ENCODE data around the gene MS4A14. TPM values are rescaled to one million over a fixed set of nuclear protein-coding genes. Genes with fewer than 3 reads are reported as not detected.

The MS4A14 gene
- polyA plus RNA-seq, 2 of the 4 experiments (the other 2 are of a cell fraction) = not detected

DNA sequence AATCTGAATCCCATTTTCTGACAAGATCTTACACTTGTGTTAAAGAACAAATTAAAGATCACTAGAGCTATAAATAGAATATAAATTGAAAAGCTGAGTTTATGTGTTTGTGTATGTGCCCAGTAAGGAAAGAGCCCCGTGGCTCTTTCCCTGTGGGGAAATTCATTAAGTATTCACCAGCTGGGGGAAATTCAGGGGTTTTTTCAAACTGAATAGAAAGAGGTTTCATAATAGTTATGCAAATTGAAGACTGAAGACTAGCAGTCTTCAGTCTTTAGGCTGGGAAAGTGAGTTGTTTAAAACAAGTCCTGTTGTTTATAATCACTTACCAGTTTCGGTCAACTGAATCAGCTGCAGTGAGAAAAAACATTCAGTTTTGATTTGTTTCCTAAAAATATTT lies 29.2 kb upstream of the MS4A14 start:
- no peak overlapping the region for H3K4me3 ChIP-seq
- peaks cover 7% of the 10 kb centered on the region; the same call in 1 of the 3 replicates for H3K4me1 ChIP-seq
- no peak for ATAC-seq
- no peak for DNase-seq (ENCODE audit: low read depth in 1 of 2, low spot score in 1 of 2)
- no peaks in the 10 kb centered on the region for H3K9me3 ChIP-seq
- no peak for FAIRE-seq
- POLR2A ChIA-PET = no interaction called here
- CTCF ChIA-PET = interaction anchor here (1.0 to 1.8 kb wide), 3 partner anchors 14 to 252 kb away, joined by 3 to 7 read pairs (median 4); no protein-coding TSS in a partner anchor
- no peak overlapping the region for H3K4me2 ChIP-seq
- H3K27ac ChIP-seq = no peak overlapping the region
- TF ChIP-seq, protein P1, sequence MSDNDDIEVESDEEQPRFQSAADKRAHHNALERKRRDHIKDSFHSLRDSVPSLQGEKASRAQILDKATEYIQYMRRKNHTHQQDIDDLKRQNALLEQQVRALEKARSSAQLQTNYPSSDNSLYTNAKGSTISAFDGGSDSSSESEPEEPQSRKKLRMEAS (IDR thresholded peaks at IDR 0.05) = no peak
- TF ChIP-seq KDM5A (IDR thresholded peaks at IDR 0.05) = no peak
- TF ChIP-seq POLR2A (IDR thresholded peaks at IDR 0.05; ENCODE audit: low read length) = no peak
- TF ChIP-seq ZNF302 (CRISPR knock-in tag; IDR thresholded peaks at IDR 0.05) = no peak
- no peak for TF ChIP-seq MYC (IDR thresholded peaks at IDR 0.05; ENCODE audit: borderline replicate concordance, low read length)
- TF ChIP-seq NR3C1 (IDR thresholded peaks at IDR 0.05) = no peak
- TF ChIP-seq, protein P2, sequence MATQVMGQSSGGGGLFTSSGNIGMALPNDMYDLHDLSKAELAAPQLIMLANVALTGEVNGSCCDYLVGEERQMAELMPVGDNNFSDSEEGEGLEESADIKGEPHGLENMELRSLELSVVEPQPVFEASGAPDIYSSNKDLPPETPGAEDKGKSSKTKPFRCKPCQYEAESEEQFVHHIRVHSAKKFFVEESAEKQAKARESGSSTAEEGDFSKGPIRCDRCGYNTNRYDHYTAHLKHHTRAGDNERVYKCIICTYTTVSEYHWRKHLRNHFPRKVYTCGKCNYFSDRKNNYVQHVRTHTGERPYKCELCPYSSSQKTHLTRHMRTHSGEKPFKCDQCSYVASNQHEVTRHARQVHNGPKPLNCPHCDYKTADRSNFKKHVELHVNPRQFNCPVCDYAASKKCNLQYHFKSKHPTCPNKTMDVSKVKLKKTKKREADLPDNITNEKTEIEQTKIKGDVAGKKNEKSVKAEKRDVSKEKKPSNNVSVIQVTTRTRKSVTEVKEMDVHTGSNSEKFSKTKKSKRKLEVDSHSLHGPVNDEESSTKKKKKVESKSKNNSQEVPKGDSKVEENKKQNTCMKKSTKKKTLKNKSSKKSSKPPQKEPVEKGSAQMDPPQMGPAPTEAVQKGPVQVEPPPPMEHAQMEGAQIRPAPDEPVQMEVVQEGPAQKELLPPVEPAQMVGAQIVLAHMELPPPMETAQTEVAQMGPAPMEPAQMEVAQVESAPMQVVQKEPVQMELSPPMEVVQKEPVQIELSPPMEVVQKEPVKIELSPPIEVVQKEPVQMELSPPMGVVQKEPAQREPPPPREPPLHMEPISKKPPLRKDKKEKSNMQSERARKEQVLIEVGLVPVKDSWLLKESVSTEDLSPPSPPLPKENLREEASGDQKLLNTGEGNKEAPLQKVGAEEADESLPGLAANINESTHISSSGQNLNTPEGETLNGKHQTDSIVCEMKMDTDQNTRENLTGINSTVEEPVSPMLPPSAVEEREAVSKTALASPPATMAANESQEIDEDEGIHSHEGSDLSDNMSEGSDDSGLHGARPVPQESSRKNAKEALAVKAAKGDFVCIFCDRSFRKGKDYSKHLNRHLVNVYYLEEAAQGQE (IDR thresholded peaks at IDR 0.05) = no peak
- TF ChIP-seq CEBPB (IDR thresholded peaks at IDR 0.05) = no peak
- TF ChIP-seq BHLHE40 (IDR thresholded peaks at IDR 0.05; ENCODE audit: low read depth, low read length) = no peak
- no peak for TF ChIP-seq CBX2 (IDR thresholded peaks at IDR 0.05; ENCODE audit: borderline replicate concordance, low read depth)
- no peak for TF ChIP-seq GATA3 (IDR thresholded peaks at IDR 0.05; ENCODE audit: borderline replicate concordance)
- 31% methylated on average over 2 of the region's 2 CpGs for WGBS (ENCODE audit: missing lambda C conversion rate)

DNA sequence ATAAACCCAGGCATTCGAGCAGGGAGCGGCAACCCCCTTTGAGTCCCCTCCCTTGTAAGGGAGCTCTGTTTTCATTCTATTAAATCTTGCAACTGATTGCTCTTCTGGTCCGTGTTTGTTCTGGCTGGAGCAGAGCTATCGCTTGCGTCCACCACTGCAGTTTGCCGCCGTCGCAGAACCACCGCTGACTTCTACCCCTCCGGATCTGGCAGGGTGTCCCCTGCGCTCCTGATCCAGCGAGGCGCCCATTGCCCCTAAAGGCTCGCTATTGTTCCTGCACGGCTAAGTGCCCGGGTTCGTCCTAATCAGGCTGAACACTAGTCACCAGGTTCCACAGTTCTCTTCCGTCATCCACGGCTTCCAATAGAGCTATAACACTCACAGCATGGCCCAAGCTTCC lies 28.4 kb upstream of the MS4A14 start:
- ChIA-PET CTCF (interaction anchor here (1.8 kb wide), 1 partner anchor 246 kb away, joined by 7 read pairs; no protein-coding TSS in a partner anchor), POLR2A (no interaction called here)
- DNase-seq (ENCODE audit: low read depth in 1 of 2, low spot score in 1 of 2) = no peak
- Histone ChIP-seq H3K4me1 (peaks cover 7% of the 10 kb centered on the region; the same call in 1 of the 3 replicates), H3K4me3 (no peak overlapping the region), H3K4me2 (no peak overlapping the region), H3K9me3 (no peaks in the 10 kb centered on the region), H3K27ac (no peak overlapping the region)
- WGBS (ENCODE audit: missing lambda C conversion rate) = 66% methylated on average over 14 of the region's 19 CpGs
- TF ChIP-seq, protein P3, sequence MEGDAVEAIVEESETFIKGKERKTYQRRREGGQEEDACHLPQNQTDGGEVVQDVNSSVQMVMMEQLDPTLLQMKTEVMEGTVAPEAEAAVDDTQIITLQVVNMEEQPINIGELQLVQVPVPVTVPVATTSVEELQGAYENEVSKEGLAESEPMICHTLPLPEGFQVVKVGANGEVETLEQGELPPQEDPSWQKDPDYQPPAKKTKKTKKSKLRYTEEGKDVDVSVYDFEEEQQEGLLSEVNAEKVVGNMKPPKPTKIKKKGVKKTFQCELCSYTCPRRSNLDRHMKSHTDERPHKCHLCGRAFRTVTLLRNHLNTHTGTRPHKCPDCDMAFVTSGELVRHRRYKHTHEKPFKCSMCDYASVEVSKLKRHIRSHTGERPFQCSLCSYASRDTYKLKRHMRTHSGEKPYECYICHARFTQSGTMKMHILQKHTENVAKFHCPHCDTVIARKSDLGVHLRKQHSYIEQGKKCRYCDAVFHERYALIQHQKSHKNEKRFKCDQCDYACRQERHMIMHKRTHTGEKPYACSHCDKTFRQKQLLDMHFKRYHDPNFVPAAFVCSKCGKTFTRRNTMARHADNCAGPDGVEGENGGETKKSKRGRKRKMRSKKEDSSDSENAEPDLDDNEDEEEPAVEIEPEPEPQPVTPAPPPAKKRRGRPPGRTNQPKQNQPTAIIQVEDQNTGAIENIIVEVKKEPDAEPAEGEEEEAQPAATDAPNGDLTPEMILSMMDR (IDR thresholded peaks at IDR 0.05) = no peak
- no peak for TF ChIP-seq FOSL2 (IDR thresholded peaks at IDR 0.05)
- TF ChIP-seq FOSL2 (CRISPR knock-in tag; IDR thresholded peaks at IDR 0.05) = no peak
- TF ChIP-seq JUN (IDR thresholded peaks at IDR 0.05) = no peak
- no peak for TF ChIP-seq TP53 (CRISPR knock-in tag; IDR thresholded peaks at IDR 0.05)
- TF ChIP-seq, protein P4, sequence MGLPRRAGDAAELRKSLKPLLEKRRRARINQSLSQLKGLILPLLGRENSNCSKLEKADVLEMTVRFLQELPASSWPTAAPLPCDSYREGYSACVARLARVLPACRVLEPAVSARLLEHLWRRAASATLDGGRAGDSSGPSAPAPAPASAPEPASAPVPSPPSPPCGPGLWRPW (IDR thresholded peaks at IDR 0.05) = no peak
- ATAC-seq = no peak
- FAIRE-seq = no peak

DNA sequence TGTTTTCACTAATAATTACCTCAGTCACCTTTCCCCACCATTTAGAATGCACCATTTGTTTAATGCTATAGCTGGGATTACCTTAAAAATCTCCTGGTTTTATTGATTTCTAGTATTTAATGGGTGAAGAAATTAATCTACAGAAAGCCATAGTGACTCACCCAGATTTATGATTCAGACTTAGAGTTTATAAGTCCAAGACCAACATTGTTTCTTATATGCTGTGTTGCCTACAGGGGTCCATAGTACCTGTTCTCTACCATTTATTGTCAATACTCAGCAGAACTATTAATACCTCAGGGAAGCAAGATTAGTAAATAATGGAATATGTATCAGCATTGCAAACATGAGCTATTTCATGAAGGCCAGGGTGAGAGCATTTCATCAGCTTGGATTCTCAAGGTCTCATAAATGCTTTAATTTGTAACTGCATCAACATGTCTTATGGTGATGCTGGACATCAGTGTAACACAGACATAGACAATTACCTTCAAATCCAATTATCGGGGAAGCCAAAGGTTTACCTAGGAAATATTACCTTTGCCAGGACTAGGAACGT lies 25.9 kb upstream of the MS4A14 start:
- 0% methylated on average over 2 of the region's 2 CpGs for WGBS (ENCODE audit: missing lambda C conversion rate)
- Histone ChIP-seq H3K9me3 (no peaks in the 10 kb centered on the region), H3K27ac (no peak overlapping the region), H3K4me2 (peak overlapping the region; percentile 32; the same call in 1 of the 3 replicates), H3K4me1 (peaks cover 7% of the 10 kb centered on the region; the same call in 1 of the 3 replicates), H3K4me3 (no peak overlapping the region)
- ChIA-PET POLR2A (no interaction called here), CTCF (interaction anchor here (1.4 to 1.7 kb wide), 2 partner anchors 36 to 248 kb away, joined by 4 to 6 read pairs; no protein-coding TSS in a partner anchor)
- DNase-seq (ENCODE audit: low read depth in 1 of 2, low spot score in 1 of 2) (no peak), FAIRE-seq (no peak), ATAC-seq (no peak)
- TF ChIP-seq ZFP36 (IDR thresholded peaks at IDR 0.05; ENCODE audit: borderline replicate concordance, partially characterized antibody) (no peak), EHMT2 (IDR thresholded peaks at IDR 0.05; ENCODE audit: low read depth) (no peak), NR3C1 (IDR thresholded peaks at IDR 0.05) (no peak), HOXB5 (CRISPR knock-in tag; IDR thresholded peaks at IDR 0.05) (no peak), ESRRA (IDR thresholded peaks at IDR 0.05; ENCODE audit: borderline replicate concordance, low read length) (no peak), HOXA7 (CRISPR knock-in tag; IDR thresholded peaks at IDR 0.05) (no peak), CHD4 (IDR thresholded peaks at IDR 0.05; ENCODE audit: borderline replicate concordance) (no peak), POLR2AphosphoS2 (conservative IDR thresholded peaks at IDR 0.05; ENCODE audit: low read length) (no peak), TFCP2L1 (CRISPR knock-in tag; IDR thresholded peaks at IDR 0.05) (no peak), MAFK (IDR thresholded peaks at IDR 0.05; ENCODE audit: partially characterized antibody) (no peak), JUN (IDR thresholded peaks at IDR 0.05) (no peak), HEYL (CRISPR knock-in tag; IDR thresholded peaks at IDR 0.05) (no peak)
- TF ChIP-seq, protein P5, sequence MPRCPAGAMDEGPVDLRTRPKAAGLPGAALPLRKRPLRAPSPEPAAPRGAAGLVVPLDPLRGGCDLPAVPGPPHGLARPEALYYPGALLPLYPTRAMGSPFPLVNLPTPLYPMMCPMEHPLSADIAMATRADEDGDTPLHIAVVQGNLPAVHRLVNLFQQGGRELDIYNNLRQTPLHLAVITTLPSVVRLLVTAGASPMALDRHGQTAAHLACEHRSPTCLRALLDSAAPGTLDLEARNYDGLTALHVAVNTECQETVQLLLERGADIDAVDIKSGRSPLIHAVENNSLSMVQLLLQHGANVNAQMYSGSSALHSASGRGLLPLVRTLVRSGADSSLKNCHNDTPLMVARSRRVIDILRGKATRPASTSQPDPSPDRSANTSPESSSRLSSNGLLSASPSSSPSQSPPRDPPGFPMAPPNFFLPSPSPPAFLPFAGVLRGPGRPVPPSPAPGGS (IDR thresholded peaks at IDR 0.05) = no peak

Measured in A549 (cell line).